Effector memory CD4-positive, alpha-beta T cell (primary cell): Measurements from ENCODE around the gene ASTN2.

Experiments
- DNase-seq, 3 donors: peaks; one replicate each; pipeline ENCODE4 v3.0.0-alpha.2; 2020
- H3K27ac ChIP-seq: 2 replicates; pipeline ENCODE4 v1.7.0; 2013; ENCODE audit warnings: mild to moderate bottlenecking, low read length, moderate library complexity; ENCODE audit not compliant: insufficient read depth, poor library complexity, severe bottlenecking
- H3K27me3 ChIP-seq: replicated peaks from 2 replicates; pipeline ENCODE4 v1.7.0; 2013; ENCODE audit warnings: mild to moderate bottlenecking, low read length; ENCODE audit not compliant: insufficient read depth, control insufficient read depth, poor library complexity, severe bottlenecking
- H3K36me3 ChIP-seq: 2 replicates; pipeline ENCODE4 v1.7.0; 2013; ENCODE audit warnings: mild to moderate bottlenecking, low read length, moderate library complexity; ENCODE audit not compliant: control insufficient read depth, insufficient read depth
- H3K4me1 ChIP-seq: 2 replicates; pipeline ENCODE4 v1.7.0; 2013; ENCODE audit warnings: low read length, mild to moderate bottlenecking; ENCODE audit not compliant: control insufficient read depth, insufficient read depth, poor library complexity, severe bottlenecking
- H3K4me3 ChIP-seq: 2 replicates; pipeline ENCODE4 v1.7.0; 2013; ENCODE audit warnings: low read length, low read depth, mild to moderate bottlenecking; ENCODE audit not compliant: insufficient read depth, poor library complexity, severe bottlenecking
- H3K9me3 ChIP-seq: 2 replicates; pipeline ENCODE4 v1.7.0; 2013; ENCODE audit warnings: mild to moderate bottlenecking, low read length, moderate library complexity; ENCODE audit not compliant: control insufficient read depth

ASTN2 gene

DNA sequence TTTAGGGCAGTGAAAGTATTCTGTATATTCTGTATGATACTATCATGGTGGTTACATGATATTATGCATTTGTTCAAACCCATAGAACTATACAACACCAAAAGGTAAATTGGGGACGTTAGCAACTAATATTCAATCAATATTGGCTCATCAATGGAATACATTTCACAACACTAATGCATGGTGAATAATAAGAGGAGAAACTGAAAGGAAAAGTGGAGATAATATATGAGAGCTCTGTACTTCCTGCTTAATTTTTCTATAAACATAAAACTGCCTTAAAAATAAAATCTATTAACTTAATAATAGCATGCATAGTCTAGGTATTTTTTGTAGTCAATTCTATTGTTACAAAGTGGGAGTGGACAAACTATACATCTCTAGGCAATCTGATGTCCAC, 661.5 kb downstream of the ASTN2 start:
- Histone ChIP-seq H3K4me1 (no peaks in the 10 kb centered on the region), H3K27ac (no peak overlapping the region), H3K9me3 (no peaks in the 10 kb centered on the region), H3K27me3 (no peaks in the 10 kb centered on the region), H3K4me3 (no peak overlapping the region), H3K36me3 (no peaks in the 10 kb centered on the region)
- DNase-seq: no peak

GRCh38 chr9:116750510-116750909, 664.3 kb downstream of the ASTN2 start:
- Histone ChIP-seq H3K27ac (no peak overlapping the region), H3K36me3 (no peaks in the 10 kb centered on the region), H3K9me3 (no peaks in the 10 kb centered on the region), H3K4me3 (no peak overlapping the region), H3K27me3 (no peaks in the 10 kb centered on the region), H3K4me1 (no peaks in the 10 kb centered on the region)
- no peak for DNase-seq

DNA sequence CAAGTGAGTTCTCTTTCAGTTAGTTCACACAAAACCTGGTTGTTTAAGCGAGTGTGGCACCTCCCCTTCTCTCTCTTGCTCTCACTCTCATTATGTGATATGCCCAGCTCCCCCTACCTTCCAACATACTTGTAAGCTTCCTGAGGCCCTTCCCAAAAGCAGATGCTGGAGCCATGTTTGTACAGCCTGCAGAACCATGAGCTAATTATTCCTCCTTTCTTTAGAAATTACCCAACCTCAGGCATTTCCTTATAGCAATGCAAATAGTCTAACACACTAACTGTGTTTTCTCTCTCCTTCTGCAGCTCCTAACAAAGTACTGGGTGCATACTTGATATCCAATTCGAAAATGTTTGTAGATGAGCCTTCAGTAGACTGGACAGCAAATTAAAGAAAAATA, 665.1 kb downstream of the ASTN2 start:
- H3K27me3 ChIP-seq: no peaks in the 10 kb centered on the region
- no peaks in the 10 kb centered on the region for H3K36me3 ChIP-seq
- H3K4me1 ChIP-seq: no peaks in the 10 kb centered on the region
- no peak for DNase-seq
- no peak overlapping the region for H3K4me3 ChIP-seq
- no peaks in the 10 kb centered on the region for H3K9me3 ChIP-seq
- H3K27ac ChIP-seq: no peak overlapping the region

- DNase-seq: no peak
- H3K9me3 ChIP-seq: no peaks in the 10 kb centered on the region
- H3K4me1 ChIP-seq: no peaks in the 10 kb centered on the region
- H3K27me3 ChIP-seq: no peaks in the 10 kb centered on the region
- H3K27ac ChIP-seq: no peak overlapping the region
- no peak overlapping the region for H3K4me3 ChIP-seq
- H3K36me3 ChIP-seq: no peaks in the 10 kb centered on the region
These were observed 665.7 kb downstream of the ASTN2 start for GRCh38 chr9:116749176-116749575.

GRCh38 chr9:116741742-116742141, 673.1 kb downstream of the ASTN2 start:
- Histone ChIP-seq H3K36me3 (no peaks in the 10 kb centered on the region), H3K27ac (no peak overlapping the region), H3K27me3 (no peaks in the 10 kb centered on the region), H3K4me1 (no peaks in the 10 kb centered on the region), H3K9me3 (no peaks in the 10 kb centered on the region), H3K4me3 (no peak overlapping the region)
- DNase-seq: no peak

DNA sequence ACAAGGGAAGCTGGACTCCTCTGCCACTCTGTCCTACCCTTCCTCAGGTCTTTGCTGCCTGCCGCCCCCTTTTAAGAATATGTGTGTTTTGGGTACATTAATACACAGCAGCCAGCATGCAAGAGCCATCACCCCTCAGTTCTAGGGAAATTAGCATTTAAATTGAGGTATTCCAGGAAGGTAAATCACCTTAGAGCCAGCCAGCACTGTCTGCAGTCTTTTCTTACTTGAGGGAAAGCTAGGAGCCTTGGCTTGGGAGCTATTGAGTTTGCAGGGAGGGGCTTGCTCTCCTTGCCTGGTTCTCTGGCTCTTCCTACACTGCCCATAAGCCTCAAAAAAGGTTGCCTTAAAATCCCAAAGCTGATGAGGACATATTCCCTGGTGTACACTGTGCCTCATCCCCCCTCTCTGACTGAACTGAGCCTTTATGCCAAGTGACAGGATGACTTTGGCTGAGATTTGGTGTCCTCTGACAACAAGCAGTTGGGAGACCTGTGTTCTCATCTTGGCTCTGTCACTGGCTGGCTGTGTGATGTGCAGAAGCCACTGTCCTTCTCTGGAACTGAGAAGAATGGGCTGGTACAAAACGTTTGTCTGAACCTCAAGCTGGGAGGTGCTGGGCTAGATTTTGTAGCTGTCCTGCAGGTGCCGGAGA, 673.6 kb downstream of the ASTN2 start:
- no peaks in the 10 kb centered on the region for H3K27me3 ChIP-seq
- no peaks in the 10 kb centered on the region for H3K4me1 ChIP-seq
- no peak overlapping the region for H3K27ac ChIP-seq
- H3K36me3 ChIP-seq: no peaks in the 10 kb centered on the region
- H3K9me3 ChIP-seq: no peaks in the 10 kb centered on the region
- DNase-seq: no peak
- H3K4me3 ChIP-seq: no peak overlapping the region

GRCh38 chr9:116737152-116737546, 677.7 kb downstream of the ASTN2 start:
- no peaks in the 10 kb centered on the region for H3K9me3 ChIP-seq
- no peaks in the 10 kb centered on the region for H3K36me3 ChIP-seq
- no peak for DNase-seq
- H3K27ac ChIP-seq: no peak overlapping the region
- H3K27me3 ChIP-seq: no peaks in the 10 kb centered on the region
- no peak overlapping the region for H3K4me3 ChIP-seq
- H3K4me1 ChIP-seq: no peaks in the 10 kb centered on the region

- H3K27ac ChIP-seq: no peak overlapping the region
- H3K9me3 ChIP-seq: no peaks in the 10 kb centered on the region
- no peaks in the 10 kb centered on the region for H3K4me1 ChIP-seq
- no peaks in the 10 kb centered on the region for H3K27me3 ChIP-seq
- H3K36me3 ChIP-seq: no peaks in the 10 kb centered on the region
- H3K4me3 ChIP-seq: no peak overlapping the region
- no peak for DNase-seq
These were observed 678.3 kb downstream of the ASTN2 start for GRCh38 chr9:116736399-116737151.

- H3K4me3 ChIP-seq: no peak overlapping the region
These were observed 681.7 kb downstream of the ASTN2 start for GRCh38 chr9:116733010-116733641.

DNA sequence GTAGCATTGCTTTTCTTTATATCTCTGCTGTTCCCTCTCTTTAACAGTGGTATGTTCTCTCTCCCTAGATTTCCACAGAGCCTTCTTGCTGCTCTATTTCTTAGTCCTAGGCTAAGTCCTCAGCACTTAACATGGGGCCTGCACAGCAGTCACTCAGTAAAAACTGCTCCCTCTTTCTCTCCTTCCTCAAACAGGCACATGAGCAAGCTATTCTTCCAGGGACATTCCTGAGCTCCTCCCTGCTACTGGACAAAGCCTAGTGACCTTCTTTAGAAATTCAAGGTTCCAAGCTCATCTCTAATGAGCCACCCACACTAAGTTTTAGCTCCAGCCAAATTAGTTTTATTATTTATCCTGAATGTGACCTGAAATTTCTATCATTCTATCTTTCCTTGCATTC, 688.3 kb downstream of the ASTN2 start:
- no peak overlapping the region for H3K27ac ChIP-seq
- no peaks in the 10 kb centered on the region for H3K27me3 ChIP-seq

More at GRCh38 chr9:116733010-116733641, 681.7 kb downstream of the ASTN2 start:
- no peaks in the 10 kb centered on the region for H3K9me3 ChIP-seq
- no peak for DNase-seq
- H3K36me3 ChIP-seq: no peaks in the 10 kb centered on the region
- H3K27me3 ChIP-seq: no peaks in the 10 kb centered on the region
- H3K27ac ChIP-seq: no peak overlapping the region
- no peaks in the 10 kb centered on the region for H3K4me1 ChIP-seq

More for the DNA sequence above, 688.3 kb downstream of the ASTN2 start:
- no peak for DNase-seq
- Histone ChIP-seq H3K4me1 (no peaks in the 10 kb centered on the region), H3K4me3 (no peak overlapping the region), H3K9me3 (no peaks in the 10 kb centered on the region), H3K36me3 (no peaks in the 10 kb centered on the region)
